Sigmoid colon (tissue), 4 donors: ENCODE data around the gene TRIO.

Source experiments
- CTCF ChIP-seq, 4 experiments: fragments of 450-650 bp in 3 of 4; fragments of 200-600 bp in 1 of 4; IDR thresholded peaks; one replicate each; pipeline ENCODE4 v1.5.1; 2016 to 2019; ENCODE audit warnings: antibody characterized with exemption in 4 of 4, mild to moderate bottlenecking in 3 of 4, moderate library complexity in 2 of 4
- POLR2A ChIP-seq, 2 donors: fragments of 450-650 bp; IDR thresholded peaks; one replicate each; pipeline ENCODE4 v1.6.1; 2016; ENCODE audit warnings: antibody characterized with exemption in 2 of 2, mild to moderate bottlenecking in 2 of 2, moderate library complexity in 2 of 2
- POLR2AphosphoS5 ChIP-seq, 4 donors: sonication (generic); formaldehyde crosslinking; IDR thresholded peaks; one replicate each; pipeline ENCODE4 v1.6.1; 2017; ENCODE audit warnings: antibody characterized with exemption in 4 of 4

DNA sequence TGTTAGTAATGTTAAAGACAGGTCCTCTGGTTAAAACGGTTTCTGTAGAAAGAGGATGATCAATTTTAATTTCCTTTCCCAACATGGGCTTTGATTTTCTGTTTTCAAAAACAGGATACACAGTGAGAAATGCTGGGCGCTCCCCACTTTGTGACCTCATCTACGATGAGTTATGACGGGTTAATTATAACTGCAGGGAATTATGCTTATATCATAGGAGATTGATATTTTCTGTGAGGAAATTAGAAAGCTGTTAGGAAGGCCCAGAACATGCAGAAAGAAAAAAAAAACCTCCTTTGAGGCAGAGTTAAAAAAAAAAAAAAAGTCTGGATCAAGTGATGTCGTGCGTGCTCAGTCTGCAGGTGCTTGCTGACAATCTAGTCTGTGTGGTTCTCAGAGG, 261.6 kb downstream of the TRIO start:
- TF ChIP-seq CTCF (IDR thresholded peaks at IDR 0.05) (no peak), POLR2A (IDR thresholded peaks at IDR 0.05) (no peak), POLR2AphosphoS5 (IDR thresholded peaks at IDR 0.05) (no peak)
